Measurements from ENCODE around the gene TLNRD1. TPM values are rescaled to one million over a fixed set of nuclear protein-coding genes. Genes with fewer than 3 reads are reported as not detected.

Gene TLNRD1
- total RNA-seq, 1 donor from 2014 or later: 19.1 TPM

GRCh38 chr15:80997692-80998091 lies 3.0 kb upstream of the TLNRD1 start:
- Mint-ChIP-seq H3K27ac (no peak overlapping the region), H3K27me3 (ENCODE audit: low read depth) (no peaks in the 10 kb centered on the region), H3K36me3 (ENCODE audit: low read depth) (peaks cover 5% of the 10 kb centered on the region), H3K4me1 (ENCODE audit: low read depth) (peaks cover 24% of the 10 kb centered on the region), H3K9me3 (no peaks in the 10 kb centered on the region), H3K4me3 (ENCODE audit: low read depth) (no peak overlapping the region)
- no peak for DNase-seq (ENCODE audit: low spot score)
- intact Hi-C loops (cut with micrococcal nuclease): no loop called here

- no peak overlapping the region for H3K27ac Mint-ChIP-seq
- no peak for DNase-seq (ENCODE audit: low spot score)
- H3K9me3 Mint-ChIP-seq: no peaks in the 10 kb centered on the region
- peaks cover 25% of the 10 kb centered on the region for H3K4me1 Mint-ChIP-seq (ENCODE audit: low read depth)
- no peak overlapping the region for H3K4me3 Mint-ChIP-seq (ENCODE audit: low read depth)
- H3K36me3 Mint-ChIP-seq (ENCODE audit: low read depth): peaks cover 8% of the 10 kb centered on the region
- H3K27me3 Mint-ChIP-seq (ENCODE audit: low read depth): no peaks in the 10 kb centered on the region
- intact Hi-C loops (cut with micrococcal nuclease): no loop called here
Observed at GRCh38 chr15:80998251-80998650, 2.5 kb upstream of the TLNRD1 start.

- Mint-ChIP-seq H3K27ac (peak overlapping the region; percentile 95), H3K27me3 (ENCODE audit: low read depth) (no peaks in the 10 kb centered on the region), H3K4me3 (ENCODE audit: low read depth) (peak overlapping the region; percentile 93), H3K4me1 (ENCODE audit: low read depth) (peaks cover 37% of the 10 kb centered on the region), H3K36me3 (ENCODE audit: low read depth) (peaks cover 22% of the 10 kb centered on the region), H3K9me3 (no peaks in the 10 kb centered on the region)
- DNase-seq (ENCODE audit: low spot score): peak; percentile 66
- intact Hi-C loops (cut with micrococcal nuclease): loop anchor here (1.0 to 2.0 kb wide), 2 partner anchors 8 to 293 kb away; no protein-coding TSS in a partner anchor
Observed at GRCh38 chr15:80999623-81000036, 1.1 kb upstream of the TLNRD1 start.

GRCh38 chr15:81000144-81000623 lies 539 bp upstream of the TLNRD1 start:
- Mint-ChIP-seq H3K36me3 (ENCODE audit: low read depth) (peaks cover 27% of the 10 kb centered on the region), H3K27ac (peak overlapping the region; percentile 95), H3K27me3 (ENCODE audit: low read depth) (no peaks in the 10 kb centered on the region), H3K9me3 (no peaks in the 10 kb centered on the region), H3K4me3 (ENCODE audit: low read depth) (peak overlapping the region; percentile 93), H3K4me1 (ENCODE audit: low read depth) (peaks cover 41% of the 10 kb centered on the region)
- DNase-seq (ENCODE audit: low spot score): no peak
- intact Hi-C loops (cut with micrococcal nuclease): loop anchor here (2.0 kb wide), 1 partner anchor 293 kb away; no protein-coding TSS in a partner anchor

- Mint-ChIP-seq H3K9me3 (no peaks in the 10 kb centered on the region), H3K27ac (peak overlapping the region; percentile 68)
- intact Hi-C loops (cut with micrococcal nuclease): loop anchor here (1.0 to 2.0 kb wide), 2 partner anchors 22 to 291 kb away; no protein-coding TSS in a partner anchor
Observed at GRCh38 chr15:81001152-81002008, 657 bp downstream of the TLNRD1 start.

GRCh38 chr15:81002009-81002330 lies 1.2 kb downstream of the TLNRD1 start:
- Mint-ChIP-seq H3K27me3 (ENCODE audit: low read depth) (no peaks in the 10 kb centered on the region), H3K36me3 (ENCODE audit: low read depth) (peaks cover 39% of the 10 kb centered on the region), H3K27ac (peak overlapping the region; percentile 55), H3K9me3 (no peaks in the 10 kb centered on the region), H3K4me1 (ENCODE audit: low read depth) (peaks cover 42% of the 10 kb centered on the region), H3K4me3 (ENCODE audit: low read depth) (peak overlapping the region; percentile 78)
- no peak for DNase-seq (ENCODE audit: low spot score)
- intact Hi-C loops (cut with micrococcal nuclease): no loop called here

More at GRCh38 chr15:81001152-81002008, 657 bp downstream of the TLNRD1 start:
- peak; percentile 40 for DNase-seq (ENCODE audit: low spot score)
- Mint-ChIP-seq H3K4me3 (ENCODE audit: low read depth) (peak overlapping the region; percentile 93), H3K4me1 (ENCODE audit: low read depth) (peaks cover 43% of the 10 kb centered on the region), H3K27me3 (ENCODE audit: low read depth) (no peaks in the 10 kb centered on the region), H3K36me3 (ENCODE audit: low read depth) (peaks cover 38% of the 10 kb centered on the region)

- Mint-ChIP-seq H3K36me3 (ENCODE audit: low read depth) (peaks cover 39% of the 10 kb centered on the region), H3K27me3 (ENCODE audit: low read depth) (no peaks in the 10 kb centered on the region), H3K27ac (no peak overlapping the region), H3K4me3 (ENCODE audit: low read depth) (peak overlapping the region; percentile 67), H3K9me3 (no peaks in the 10 kb centered on the region), H3K4me1 (ENCODE audit: low read depth) (peaks cover 45% of the 10 kb centered on the region)
- intact Hi-C loops (cut with micrococcal nuclease): no loop called here
- no peak for DNase-seq (ENCODE audit: low spot score)
Observed at GRCh38 chr15:81002331-81003096, 1.8 kb downstream of the TLNRD1 start.

GRCh38 chr15:81003097-81003350 lies 2.3 kb downstream of the TLNRD1 start:
- intact Hi-C loops (cut with micrococcal nuclease): no loop called here
- DNase-seq (ENCODE audit: low spot score): no peak
- Mint-ChIP-seq H3K4me1 (ENCODE audit: low read depth) (peaks cover 47% of the 10 kb centered on the region), H3K27ac (no peak overlapping the region), H3K27me3 (ENCODE audit: low read depth) (no peaks in the 10 kb centered on the region), H3K4me3 (ENCODE audit: low read depth) (peak overlapping the region; percentile 79), H3K9me3 (no peaks in the 10 kb centered on the region), H3K36me3 (ENCODE audit: low read depth) (peaks cover 39% of the 10 kb centered on the region)

GRCh38 chr15:81006124-81006523 lies 5.4 kb downstream of the TLNRD1 start:
- intact Hi-C loops (cut with micrococcal nuclease): no loop called here
- DNase-seq (ENCODE audit: low spot score): no peak
- H3K27me3 Mint-ChIP-seq (ENCODE audit: low read depth): no peaks in the 10 kb centered on the region
- no peak overlapping the region for H3K4me3 Mint-ChIP-seq (ENCODE audit: low read depth)
- no peak overlapping the region for H3K27ac Mint-ChIP-seq
- no peaks in the 10 kb centered on the region for H3K9me3 Mint-ChIP-seq
- peaks cover 48% of the 10 kb centered on the region for H3K4me1 Mint-ChIP-seq (ENCODE audit: low read depth)
- H3K36me3 Mint-ChIP-seq (ENCODE audit: low read depth): peaks cover 46% of the 10 kb centered on the region

GRCh38 chr15:81007428-81008064 lies 6.8 kb downstream of the TLNRD1 start:
- no peak overlapping the region for H3K4me3 Mint-ChIP-seq (ENCODE audit: low read depth)
- H3K27ac Mint-ChIP-seq: no peak overlapping the region
- H3K9me3 Mint-ChIP-seq: no peaks in the 10 kb centered on the region
- H3K27me3 Mint-ChIP-seq (ENCODE audit: low read depth): no peaks in the 10 kb centered on the region
- intact Hi-C loops (cut with micrococcal nuclease): no loop called here
- DNase-seq (ENCODE audit: low spot score): no peak
- peaks cover 48% of the 10 kb centered on the region for H3K4me1 Mint-ChIP-seq (ENCODE audit: low read depth)
- H3K36me3 Mint-ChIP-seq (ENCODE audit: low read depth): peaks cover 46% of the 10 kb centered on the region

GRCh38 chr15:81008312-81008711 lies 7.6 kb downstream of the TLNRD1 start:
- H3K36me3 Mint-ChIP-seq (ENCODE audit: low read depth): peaks cover 42% of the 10 kb centered on the region
- H3K27ac Mint-ChIP-seq: no peak overlapping the region
- DNase-seq (ENCODE audit: low spot score): no peak
- H3K9me3 Mint-ChIP-seq: no peaks in the 10 kb centered on the region
- H3K27me3 Mint-ChIP-seq (ENCODE audit: low read depth): no peaks in the 10 kb centered on the region
- peaks cover 47% of the 10 kb centered on the region for H3K4me1 Mint-ChIP-seq (ENCODE audit: low read depth)
- intact Hi-C loops (cut with micrococcal nuclease): no loop called here
- H3K4me3 Mint-ChIP-seq (ENCODE audit: low read depth): no peak overlapping the region

- intact Hi-C loops (cut with micrococcal nuclease): no loop called here
- no peak for DNase-seq (ENCODE audit: low spot score)
- H3K36me3 Mint-ChIP-seq (ENCODE audit: low read depth): peaks cover 25% of the 10 kb centered on the region
- H3K27ac Mint-ChIP-seq: no peak overlapping the region
- H3K27me3 Mint-ChIP-seq (ENCODE audit: low read depth): no peaks in the 10 kb centered on the region
- H3K4me1 Mint-ChIP-seq (ENCODE audit: low read depth): peaks cover 31% of the 10 kb centered on the region
- H3K4me3 Mint-ChIP-seq (ENCODE audit: low read depth): no peak overlapping the region
- H3K9me3 Mint-ChIP-seq: no peaks in the 10 kb centered on the region
Observed at GRCh38 chr15:81010086-81010485, 9.4 kb downstream of the TLNRD1 start.
